ENCODE measurements around the gene CFLAR.
"Not testable (repeated sequence)": the region's sequence is repeated elsewhere in the genome, so short reads cannot be mapped to it uniquely, and the experiment has no call there.

Gene CFLAR

GRCh38 chr2:201183365-201183727, 67.4 kb downstream of the CFLAR start:
- no peak for DNase-seq (ENCODE audit: low spot score)

GRCh38 chr2:201183835-201184234, 67.9 kb downstream of the CFLAR start:
- not testable (repeated sequence) for DNase-seq (ENCODE audit: low spot score)

DNA sequence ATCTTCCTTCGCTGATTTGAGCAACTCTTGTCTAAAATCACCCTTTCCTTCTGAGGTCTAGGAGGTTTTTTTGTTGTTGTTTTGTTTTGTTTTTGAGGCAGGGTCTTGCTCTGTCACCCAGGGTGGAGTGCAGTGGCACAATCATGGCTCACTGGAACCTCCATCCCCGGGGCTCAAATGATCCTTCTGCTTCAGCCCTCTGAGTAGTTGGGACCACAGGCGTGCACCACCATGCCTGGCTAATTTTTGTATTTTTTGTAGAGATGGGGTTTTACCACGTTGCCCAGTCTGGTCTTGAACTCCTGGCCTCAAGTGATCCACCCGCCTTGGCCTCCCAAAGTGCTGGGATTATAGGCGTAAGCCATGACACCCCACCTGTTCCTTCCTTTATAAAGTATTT, 68.3 kb downstream of the CFLAR start:
- DNase-seq (ENCODE audit: low spot score) = not testable (repeated sequence)

GRCh38 chr2:201185863-201186262, 69.9 kb downstream of the CFLAR start:
- DNase-seq (ENCODE audit: low spot score) = no peak

GRCh38 chr2:201186982-201187381, 71.0 kb downstream of the CFLAR start:
- DNase-seq (ENCODE audit: low spot score) = no peak

DNA sequence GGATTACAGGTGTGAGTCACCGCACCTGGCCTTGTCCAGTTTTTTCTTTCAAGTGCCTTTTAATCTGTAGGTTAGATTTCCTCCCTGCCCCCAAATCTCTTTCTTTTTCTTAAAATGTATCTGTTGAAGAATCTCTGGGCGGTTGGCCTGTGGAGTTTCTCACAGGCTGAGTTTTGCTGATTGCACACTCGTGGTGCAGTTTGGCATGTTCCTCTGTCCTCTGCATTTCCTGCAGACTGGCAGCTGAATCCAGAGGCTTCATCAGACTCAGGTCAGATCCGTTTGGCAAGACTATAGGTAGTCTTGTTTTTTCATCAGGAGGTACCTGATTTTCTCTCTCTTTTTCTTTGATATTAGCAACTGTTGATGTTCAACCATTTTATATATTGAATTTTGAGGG, 72.5 kb downstream of the CFLAR start:
- no peak for DNase-seq (ENCODE audit: low spot score)

DNA sequence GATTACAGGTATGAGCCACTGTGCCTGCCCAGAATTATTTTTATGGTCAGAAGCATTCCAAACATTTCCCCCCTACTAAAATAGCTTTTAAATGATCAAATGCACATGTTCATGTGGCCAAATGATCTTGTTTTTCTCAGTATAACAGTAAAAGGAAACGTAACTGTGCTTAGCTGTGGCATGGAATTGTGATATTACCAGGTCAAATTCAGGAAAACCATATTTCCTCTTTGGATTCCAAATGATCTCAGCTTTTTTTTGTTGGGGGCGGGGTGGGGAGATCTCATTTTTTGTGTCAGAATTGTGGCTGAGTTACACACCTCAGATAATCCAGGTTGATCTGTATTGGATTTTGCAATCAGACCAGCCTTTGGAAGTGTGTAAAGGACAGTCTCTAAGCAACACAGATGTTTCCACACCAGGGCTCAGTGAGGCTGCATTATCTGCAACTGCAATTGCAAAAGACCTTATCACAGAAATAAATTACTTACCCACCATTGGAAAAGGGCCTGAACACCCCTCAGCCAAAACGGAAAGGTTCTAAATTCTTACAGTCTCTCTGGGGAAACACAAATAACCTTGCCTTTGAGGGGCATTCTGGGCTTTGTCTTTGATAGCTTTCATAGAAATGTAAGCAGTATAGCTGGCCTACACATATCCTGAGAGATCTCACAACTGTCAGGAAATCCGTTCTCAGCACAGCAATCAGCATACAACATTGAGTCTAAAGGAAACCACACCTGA, 75.3 kb downstream of the CFLAR start:
- DNase-seq (ENCODE audit: low spot score) = no peak

- DNase-seq (ENCODE audit: low spot score) = no peak
Observed at GRCh38 chr2:201194097-201194496, 78.1 kb downstream of the CFLAR start.

DNA sequence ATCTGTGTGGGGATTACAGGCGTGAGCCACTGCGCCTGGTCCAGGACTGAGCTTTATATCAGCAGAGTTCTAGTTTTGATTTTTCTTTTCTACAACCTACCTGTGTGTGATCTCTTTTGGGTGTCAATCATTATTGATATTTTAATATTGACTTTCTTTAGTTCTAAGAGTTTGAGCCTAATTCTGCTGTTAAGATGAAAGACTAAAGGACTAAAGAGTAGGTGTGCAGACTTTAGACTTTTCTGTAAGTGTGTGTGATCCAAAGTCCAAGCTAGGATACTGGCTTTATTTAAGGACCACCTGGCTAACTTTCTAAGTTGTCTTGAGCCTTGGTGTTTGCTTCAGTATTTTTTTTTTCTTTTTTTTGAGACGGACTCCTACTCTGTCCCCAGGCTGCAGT, 79.4 kb downstream of the CFLAR start:
- DNase-seq (ENCODE audit: low spot score) = no peak

DNA sequence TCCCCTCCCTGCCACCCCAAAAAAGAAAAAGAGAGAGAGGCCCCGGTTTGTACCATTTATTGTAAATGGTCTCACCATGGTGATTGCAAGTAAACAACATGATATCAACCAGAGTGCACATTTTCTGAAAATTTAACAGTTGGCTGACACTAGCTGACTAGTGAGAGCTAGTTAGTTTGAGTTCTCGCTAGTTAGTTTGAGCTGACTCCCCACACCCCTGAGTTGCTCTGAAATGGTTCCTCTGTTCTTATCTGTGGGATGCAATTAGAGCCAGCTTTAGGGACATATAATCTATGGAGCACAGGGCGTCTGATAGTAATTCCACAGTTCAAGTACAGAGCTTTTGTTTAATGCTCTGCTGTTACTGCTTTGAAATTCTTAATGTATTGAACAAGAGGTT, 80.0 kb downstream of the CFLAR start:
- DNase-seq (ENCODE audit: low spot score) = no peak

DNA sequence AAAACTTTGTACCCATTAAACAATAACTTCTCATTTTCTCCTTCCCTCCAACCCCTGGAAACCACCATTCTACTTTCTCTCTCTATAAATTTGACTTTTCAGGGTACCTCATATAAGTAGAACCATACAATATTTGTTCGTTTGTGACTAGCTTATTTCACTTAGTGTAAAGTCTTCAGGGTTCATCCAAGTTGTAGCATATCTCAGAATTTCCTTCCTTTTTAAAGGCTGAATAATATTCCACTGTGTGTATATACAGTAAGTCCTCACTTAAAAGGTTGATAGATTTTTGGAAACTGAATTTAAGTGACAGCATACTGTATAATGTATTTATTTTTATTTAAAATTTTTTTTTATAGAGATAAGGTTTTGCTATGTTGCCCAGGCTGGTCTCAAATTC, 80.8 kb downstream of the CFLAR start:
- DNase-seq (ENCODE audit: low spot score) = no peak

- DNase-seq (ENCODE audit: low spot score) = no peak
Observed at GRCh38 chr2:201197781-201198180, 81.8 kb downstream of the CFLAR start.

- DNase-seq (ENCODE audit: low spot score) = no peak
Observed at GRCh38 chr2:201199847-201200246, 83.9 kb downstream of the CFLAR start.

GRCh38 chr2:201200345-201200744, 84.4 kb downstream of the CFLAR start:
- no peak for DNase-seq (ENCODE audit: low spot score)

DNA sequence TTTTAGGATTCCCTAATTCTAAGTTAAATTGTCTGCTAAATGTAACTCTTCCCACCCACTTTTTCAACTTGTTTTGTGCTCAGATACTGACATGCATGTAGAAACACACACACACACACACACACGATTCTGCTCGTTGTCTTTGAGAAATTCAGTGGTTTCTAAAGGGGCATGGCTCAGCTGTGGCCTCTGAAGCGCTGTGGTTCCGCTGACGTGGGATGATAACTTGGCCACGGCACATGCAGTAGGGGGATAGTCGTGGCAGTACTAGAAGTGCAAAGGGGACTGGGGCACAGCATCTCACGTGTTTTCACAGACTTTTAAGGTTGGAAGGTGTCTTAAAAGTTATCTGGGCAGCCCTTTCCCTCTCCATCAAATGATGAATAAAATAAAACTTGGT, 85.4 kb downstream of the CFLAR start:
- DNase-seq (ENCODE audit: low spot score) = no peak

DNA sequence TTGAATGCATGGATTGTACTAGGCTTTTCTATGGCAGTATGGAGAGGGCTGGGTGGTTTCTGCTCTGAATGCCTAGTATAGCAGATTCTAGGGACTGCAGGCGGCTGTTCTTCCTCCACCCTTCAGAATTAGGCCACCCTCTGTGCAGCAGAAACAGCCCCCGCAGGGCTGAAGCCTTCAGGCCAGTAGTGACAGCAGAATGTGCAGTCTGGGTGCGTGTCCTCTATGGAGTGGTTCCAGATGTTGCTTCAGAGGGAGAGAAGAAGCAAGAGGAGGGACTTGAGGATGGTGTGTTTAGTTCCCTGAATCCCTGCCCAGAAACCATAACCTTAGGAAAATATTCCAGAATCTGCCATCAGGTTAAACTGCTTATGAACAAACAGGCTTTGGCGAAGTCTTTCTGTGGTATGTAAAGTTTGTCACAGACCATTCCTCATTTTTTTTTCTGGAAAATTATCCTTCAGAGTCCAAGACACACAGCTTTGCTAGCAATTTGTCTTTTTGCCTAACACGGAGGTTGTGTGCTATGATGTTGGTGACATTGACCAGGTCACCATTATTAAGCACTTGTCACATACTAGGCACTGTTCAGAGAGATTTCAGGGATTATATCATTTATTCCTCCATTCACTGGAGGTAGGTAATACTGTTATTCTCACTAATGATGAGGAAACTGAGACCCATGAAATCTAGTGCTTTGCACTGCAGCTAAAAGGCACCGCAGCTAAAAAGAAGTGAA, 88.1 kb downstream of the CFLAR start:
- DNase-seq (ENCODE audit: low spot score) = peak; percentile 33

GRCh38 chr2:201204655-201205514, 88.9 kb downstream of the CFLAR start:
- no peak for DNase-seq (ENCODE audit: low spot score)

GRCh38 chr2:201205515-201205849, 89.5 kb downstream of the CFLAR start:
- no peak for DNase-seq (ENCODE audit: low spot score)

DNA sequence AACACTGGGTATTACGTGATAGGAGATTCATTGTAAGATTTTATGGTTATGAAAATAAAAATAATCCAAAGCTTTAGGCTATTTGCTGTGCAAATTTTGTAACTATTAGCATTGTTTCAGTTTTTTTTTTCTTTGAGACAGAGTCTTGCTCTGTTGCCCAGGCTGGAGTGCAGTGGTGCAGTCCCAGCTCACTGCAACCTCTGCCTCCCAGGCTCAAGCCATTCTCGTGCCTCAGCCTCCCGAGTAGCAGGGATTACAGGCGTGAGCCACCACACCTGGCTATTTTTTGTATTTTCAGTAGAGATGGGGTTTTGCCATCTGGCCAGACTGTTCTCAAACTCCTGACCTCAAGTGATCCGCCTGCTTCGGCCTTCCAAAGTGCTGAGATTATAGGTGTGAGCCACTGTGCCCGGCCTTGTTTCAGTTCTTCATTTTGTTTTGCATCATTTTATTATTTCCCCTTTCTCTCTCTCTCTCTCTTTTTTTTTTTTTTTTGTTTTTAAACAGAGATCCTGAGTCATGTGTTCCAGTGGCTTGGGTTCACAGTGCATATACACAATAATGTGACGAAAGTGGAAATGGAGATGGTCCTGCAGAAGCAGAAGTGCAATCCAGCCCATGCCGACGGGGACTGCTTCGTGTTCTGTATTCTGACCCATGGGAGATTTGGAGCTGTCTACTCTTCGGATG, 92.7 kb downstream of the CFLAR start:
- DNase-seq (ENCODE audit: low spot score) = no peak

DNA sequence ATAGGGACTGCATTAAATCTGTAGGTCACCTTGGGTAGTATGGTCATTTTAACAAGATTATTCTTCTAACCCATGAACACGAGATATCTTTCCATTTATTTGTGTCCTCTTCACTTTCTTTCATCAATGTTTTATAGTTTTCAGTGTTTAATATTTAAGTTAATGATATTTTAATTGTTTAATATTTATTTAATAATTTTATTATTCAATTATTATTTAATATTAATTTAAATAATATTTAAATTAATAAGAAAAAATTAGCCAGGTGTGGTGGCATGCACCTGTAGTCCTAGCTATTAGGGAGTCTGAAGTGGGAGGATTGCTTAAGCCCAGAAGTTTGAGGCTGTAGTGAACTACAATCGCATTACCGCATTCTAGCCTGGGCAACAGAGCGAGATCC, 100.0 kb downstream of the CFLAR start:
- no peak for DNase-seq (ENCODE audit: low spot score)

- DNase-seq (ENCODE audit: low spot score) = no peak
Observed at GRCh38 chr2:201216918-201217317, 101.0 kb downstream of the CFLAR start.

- DNase-seq (ENCODE audit: low spot score) = no peak
Observed at GRCh38 chr2:201218780-201219179, 102.8 kb downstream of the CFLAR start.
